CD14-positive monocyte (primary cell): ENCODE results near the gene PPP2R3A. TPM values are rescaled to one million over a fixed set of nuclear protein-coding genes. Genes with fewer than 3 reads are reported as not detected.

Experiments
- DNase-seq, 3 donors: peaks; one replicate each; pipeline ENCODE4 v3.0.0-alpha.2; 2011 to 2022
- H2AFZ ChIP-seq: 2 replicates; pipeline ENCODE4 v1.6.0; 2012; ENCODE audit warnings: mild to moderate bottlenecking, low read depth, low read length, inconsistent platforms; ENCODE audit not compliant: insufficient read depth, poor library complexity, severe bottlenecking
- H3K27ac ChIP-seq, 2 donors: 1 replicate in 1 of 2; 2 replicates in 1 of 2; pipeline ENCODE4 v1.5.1; 2012 to 2013; ENCODE audit warnings: low read length in 2 of 2, control low read depth in 1 of 2, inconsistent platforms in 1 of 2, low read depth in 1 of 2, mild to moderate bottlenecking in 1 of 2
- H3K27me3 ChIP-seq, 2 donors: one replicate each; pipeline versions ENCODE4 v1.6.0 to v1.6.1; 2011 to 2013; ENCODE audit warnings: low read length in 2 of 2; ENCODE audit not compliant: control insufficient read depth in 2 of 2, insufficient read depth in 2 of 2
- H3K36me3 ChIP-seq, 2 donors: replicated peaks in 1 of 2; 1 replicate in 1 of 2; 2 replicates in 1 of 2; pipeline versions ENCODE4 v1.5.1 to v1.6.1; 2012 to 2013; ENCODE audit warnings: low read length in 2 of 2, control low read depth in 1 of 2, inconsistent platforms in 1 of 2, mild to moderate bottlenecking in 1 of 2; ENCODE audit not compliant: insufficient read depth in 2 of 2, control insufficient read depth in 1 of 2
- H3K4me1 ChIP-seq, 2 donors: 1 replicate in 1 of 2; 2 replicates in 1 of 2; pipeline versions ENCODE4 v1.5.1 to v1.6.1; 2012 to 2013; ENCODE audit warnings: low read length in 2 of 2, control low read depth in 1 of 2, inconsistent platforms in 1 of 2, mild to moderate bottlenecking in 1 of 2, moderate library complexity in 1 of 2; ENCODE audit not compliant: insufficient read depth in 2 of 2, control insufficient read depth in 1 of 2
- H3K4me2 ChIP-seq: replicated peaks from 2 replicates; pipeline ENCODE3; 2012; ENCODE audit warnings: low read length, moderate library complexity, mild to moderate bottlenecking; ENCODE audit not compliant: poor library complexity, severe bottlenecking; ENCODE audit errors: extremely low read depth
- H3K4me3 ChIP-seq, 3 experiments: fragments of 200-600 bp in 1 of 3; sonication (generic) in 1 of 3; replicated peaks in 1 of 3; 1 replicate in 2 of 3; 2 replicates in 1 of 3; pipeline ENCODE4 v1.5.1; 2011 to 2013; ENCODE audit warnings: low read length in 3 of 3, mild to moderate bottlenecking in 3 of 3, control low read depth in 2 of 3, low read depth in 2 of 3, inconsistent platforms in 1 of 3, moderate library complexity in 1 of 3
- H3K79me2 ChIP-seq: 2 replicates; pipeline ENCODE4 v1.6.0; 2012; ENCODE audit warnings: mild to moderate bottlenecking, control low read depth, inconsistent platforms, low read length, moderate library complexity; ENCODE audit not compliant: insufficient read depth
- H3K9ac ChIP-seq: 2 replicates; pipeline ENCODE4 v1.6.0; 2017; ENCODE audit warnings: low read length, mild to moderate bottlenecking; ENCODE audit not compliant: insufficient read depth, poor library complexity, severe bottlenecking
- H3K9me3 ChIP-seq, 2 donors: replicated peaks in 1 of 2; 1 replicate in 1 of 2; 2 replicates in 1 of 2; pipeline versions ENCODE4 v1.5.1 to v1.6.1; 2012 to 2013; ENCODE audit warnings: low read length in 2 of 2, control low read depth in 1 of 2; ENCODE audit not compliant: control insufficient read depth in 1 of 2, insufficient read depth in 1 of 2
- H4K20me1 ChIP-seq: 2 replicates; pipeline ENCODE4 v1.6.0; 2012; ENCODE audit warnings: mild to moderate bottlenecking, low read length, control low read depth, moderate library complexity; ENCODE audit not compliant: insufficient read depth
- H3K27ac Mint-ChIP-seq, 7 donors: one replicate each; pipeline ENCODE4 v1.8.0; 2020; ENCODE audit warnings: mild to moderate bottlenecking in 7 of 7, mixed read lengths in 7 of 7, moderate library complexity in 6 of 7, inconsistent platforms in 2 of 7
- H3K27me3 Mint-ChIP-seq, 3 donors: one replicate each; pipeline ENCODE4 v1.8.0; 2021 to 2022; ENCODE audit warnings: low read depth in 3 of 3, mild to moderate bottlenecking in 3 of 3, mixed read lengths in 3 of 3, moderate library complexity in 3 of 3, inconsistent platforms in 1 of 3
- H3K36me3 Mint-ChIP-seq, 2 donors: one replicate each; pipeline ENCODE4 v1.8.0; 2020; ENCODE audit warnings: mixed read lengths in 2 of 2, inconsistent platforms in 1 of 2, mild to moderate bottlenecking in 1 of 2
- H3K4me1 Mint-ChIP-seq: one replicate; pipeline ENCODE4 v1.8.0; 2020; ENCODE audit warnings: mild to moderate bottlenecking, mixed read lengths
- H3K4me3 Mint-ChIP-seq, 2 donors: one replicate each; pipeline ENCODE4 v1.8.0; 2020; ENCODE audit warnings: mild to moderate bottlenecking in 2 of 2, mixed read lengths in 2 of 2, moderate library complexity in 1 of 2
- H3K9me3 Mint-ChIP-seq, 7 donors: one replicate each; pipeline ENCODE4 v1.8.0; 2020 to 2022; ENCODE audit warnings: mixed read lengths in 7 of 7, mild to moderate bottlenecking in 6 of 7, moderate library complexity in 6 of 7, inconsistent platforms in 2 of 7
- WGBS: methylation state at CpG from one replicate; pipeline ENCODE4 v1.1.5; 2013; ENCODE audit warnings: missing lambda C conversion rate; ENCODE audit not compliant: insufficient coverage; 5-methylcytosine and 5-hydroxymethylcytosine counted together
- intact Hi-C, 2 donors: fragments of 100-400 bp; cut with micrococcal nuclease; formaldehyde crosslinking; loops; one replicate each; pipeline versions ENCODE4 v1.15.0 to v1.15.1; 2023
- polyA plus RNA-seq, 3 donors: library from polyadenylated mRNA; depleted of rRNA in 1 of 3; unstranded in 2 of 3; stranded (reverse) in 1 of 3; fragments of 300-500 nt in 2 of 3; fragments of >200 nt in 1 of 3; fragmentation: Illumina TruSeq in 2 of 3; gene quantifications; 1 replicate in 2 of 3; 2 replicates in 1 of 3; pipeline ENCODE4 v1.2.3, GENCODE V29; 2012 to 2021
- TF ChIP-seq, protein P1 (sequence below): fragments of 200-600 bp; IDR thresholded peaks from one replicate; pipeline ENCODE4 v1.8.0; 2022; ENCODE audit warnings: antibody characterized with exemption, mild to moderate bottlenecking

Gene PPP2R3A
- polyA plus RNA-seq, 3 donors = 0.09 to 0.15 (median 0.10) TPM

DNA sequence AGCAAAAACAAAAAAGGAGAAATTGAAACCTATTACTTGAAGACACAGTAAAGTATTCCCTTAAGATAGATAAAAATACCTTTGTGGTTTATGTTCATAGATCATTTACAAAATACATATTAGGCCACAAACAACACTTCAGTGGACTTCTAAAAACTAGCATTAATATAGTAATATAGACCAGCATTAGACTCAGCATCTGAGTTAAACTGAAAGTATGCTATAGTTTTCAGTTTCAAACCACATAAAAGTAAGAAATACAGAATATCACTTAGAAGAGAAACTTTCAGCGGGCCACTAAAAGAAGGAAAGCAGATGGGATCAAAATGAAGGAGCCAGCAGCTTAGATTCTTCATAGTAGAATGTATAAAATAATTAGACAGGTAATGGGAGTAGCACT is 144.0 kb downstream of the PPP2R3A start:
- H3K9ac ChIP-seq = no peak overlapping the region
- no peaks in the 10 kb centered on the region for H3K27me3 ChIP-seq
- Mint-ChIP-seq H3K4me3 (no peak overlapping the region), H3K27ac (no peak overlapping the region), H3K9me3 (peaks cover 0 to 8% (median 0%) of the 10 kb centered on the region in 7 donors), H3K27me3 (peaks cover 0 to 2% (median 0%) of the 10 kb centered on the region in 3 donors), H3K4me1 (peaks cover 2% of the 10 kb centered on the region), H3K36me3 (no peaks in the 10 kb centered on the region)
- H4K20me1 ChIP-seq = no peaks in the 10 kb centered on the region
- TF ChIP-seq, protein P1, sequence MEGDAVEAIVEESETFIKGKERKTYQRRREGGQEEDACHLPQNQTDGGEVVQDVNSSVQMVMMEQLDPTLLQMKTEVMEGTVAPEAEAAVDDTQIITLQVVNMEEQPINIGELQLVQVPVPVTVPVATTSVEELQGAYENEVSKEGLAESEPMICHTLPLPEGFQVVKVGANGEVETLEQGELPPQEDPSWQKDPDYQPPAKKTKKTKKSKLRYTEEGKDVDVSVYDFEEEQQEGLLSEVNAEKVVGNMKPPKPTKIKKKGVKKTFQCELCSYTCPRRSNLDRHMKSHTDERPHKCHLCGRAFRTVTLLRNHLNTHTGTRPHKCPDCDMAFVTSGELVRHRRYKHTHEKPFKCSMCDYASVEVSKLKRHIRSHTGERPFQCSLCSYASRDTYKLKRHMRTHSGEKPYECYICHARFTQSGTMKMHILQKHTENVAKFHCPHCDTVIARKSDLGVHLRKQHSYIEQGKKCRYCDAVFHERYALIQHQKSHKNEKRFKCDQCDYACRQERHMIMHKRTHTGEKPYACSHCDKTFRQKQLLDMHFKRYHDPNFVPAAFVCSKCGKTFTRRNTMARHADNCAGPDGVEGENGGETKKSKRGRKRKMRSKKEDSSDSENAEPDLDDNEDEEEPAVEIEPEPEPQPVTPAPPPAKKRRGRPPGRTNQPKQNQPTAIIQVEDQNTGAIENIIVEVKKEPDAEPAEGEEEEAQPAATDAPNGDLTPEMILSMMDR = no peak
- no peak overlapping the region for H3K4me3 ChIP-seq
- H3K4me1 ChIP-seq = no peaks in the 10 kb centered on the region
- intact Hi-C loops = no loop called here
- no peak overlapping the region for H3K27ac ChIP-seq
- WGBS = no CpG with 5 or more reads among the region's 1 CpG
- H2AFZ ChIP-seq = no peak overlapping the region
- no peaks in the 10 kb centered on the region for H3K36me3 ChIP-seq
- no peaks in the 10 kb centered on the region for H3K9me3 ChIP-seq
- DNase-seq = no peak
- no peak overlapping the region for H3K4me2 ChIP-seq
- no peaks in the 10 kb centered on the region for H3K79me2 ChIP-seq

GRCh38 chr3:136110481-136110880 is 145.0 kb downstream of the PPP2R3A start:
- Histone ChIP-seq H3K36me3 (no peaks in the 10 kb centered on the region), H3K79me2 (no peaks in the 10 kb centered on the region), H3K4me2 (no peak overlapping the region), H2AFZ (no peak overlapping the region), H3K9me3 (no peaks in the 10 kb centered on the region), H3K4me3 (no peak overlapping the region), H3K4me1 (no peaks in the 10 kb centered on the region), H3K9ac (no peak overlapping the region), H3K27ac (no peak overlapping the region), H4K20me1 (no peaks in the 10 kb centered on the region), H3K27me3 (no peaks in the 10 kb centered on the region)
- H3K4me3 Mint-ChIP-seq = no peak overlapping the region
- no peak for DNase-seq
- intact Hi-C loops = no loop called here
- no peak overlapping the region for H3K27ac Mint-ChIP-seq
- H3K36me3 Mint-ChIP-seq = no peaks in the 10 kb centered on the region
- peaks cover 0 to 13% (median 3%) of the 10 kb centered on the region in 7 donors for H3K9me3 Mint-ChIP-seq
- no peaks in the 10 kb centered on the region for H3K27me3 Mint-ChIP-seq
- TF ChIP-seq, protein P1 = no peak
- no CpG with 5 or more reads among the region's 2 CpGs for WGBS
- no peaks in the 10 kb centered on the region for H3K4me1 Mint-ChIP-seq
